Stomach (tissue), 9 donors: ENCODE data around the gene PTPRD. TPM values are rescaled to one million over a fixed set of nuclear protein-coding genes. Genes with fewer than 3 reads are reported as not detected.

ENCODE experiments used
- DNase-seq, 2 donors: peaks; one replicate each; pipeline versions ENCODE4 v3.0.0 to v3.0.0-alpha.2; 2013 to 2019
- H3K27ac ChIP-seq, 5 donors: fragments of 200-600 bp in 4 of 5; sonication (generic) in 4 of 5; one replicate each; pipeline ENCODE4 v1.5.1; 2013 to 2019; ENCODE audit warnings: mild to moderate bottlenecking in 1 of 5, moderate library complexity in 1 of 5
- H3K27me3 ChIP-seq, 3 donors: fragments of 200-600 bp; sonication (generic); one replicate each; pipeline ENCODE4 v1.5.1; 2017 to 2019; ENCODE audit warnings: mixed run types in 1 of 3
- H3K36me3 ChIP-seq, 4 donors: fragments of 200-600 bp; sonication (generic); 1 replicate in 3 of 4; 2 replicates in 1 of 4; pipeline ENCODE4 v1.5.1; 2016 to 2019
- H3K4me1 ChIP-seq, 4 donors: fragments of 200-600 bp; sonication (generic); one replicate each; pipeline ENCODE4 v1.5.1; 2016 to 2019
- H3K4me3 ChIP-seq, 4 donors: fragments of 200-600 bp; sonication (generic) in 3 of 4; one replicate each; pipeline ENCODE4 v1.5.1; 2016 to 2019; ENCODE audit warnings: mild to moderate bottlenecking in 1 of 4
- H3K9me3 ChIP-seq, 4 donors: fragments of 200-600 bp; sonication (generic); one replicate each; pipeline ENCODE4 v1.5.1; 2016 to 2019
- EP300 ChIP-seq: sonication (generic); formaldehyde crosslinking; IDR thresholded peaks from one replicate; pipeline ENCODE4 v1.6.1; 2017; ENCODE audit warnings: antibody characterized with exemption
- POLR2A ChIP-seq, 4 donors: fragments of 450-650 bp; IDR thresholded peaks; one replicate each; pipeline ENCODE4 v1.6.1; 2016; ENCODE audit warnings: antibody characterized with exemption in 4 of 4, control low read depth in 2 of 4, mild to moderate bottlenecking in 1 of 4, moderate library complexity in 1 of 4
- POLR2AphosphoS5 ChIP-seq, 3 donors: sonication (generic); formaldehyde crosslinking; IDR thresholded peaks; one replicate each; pipeline ENCODE4 v1.6.1; 2016; ENCODE audit warnings: antibody characterized with exemption in 3 of 3
- WGBS, 5 donors: extraction: QIAGEN DNeasy Blood & Tissue Kit in 3 of 5; methylation state at CpG; one replicate each; pipeline versions ENCODE4 v1.1.5 to v1.1.7; 2013 to 2018; 5-methylcytosine and 5-hydroxymethylcytosine counted together
- intact Hi-C: fragments of 100-400 bp; cut with DNase I; formaldehyde crosslinking; loops from one replicate; pipeline ENCODE4 v1.15.1; 2023; ENCODE audit warnings: low total_unique reads
- polyA plus RNA-seq, 3 donors: library from polyadenylated mRNA; stranded (reverse); fragments of 200-250 nt; gene quantifications; one replicate each; pipeline ENCODE4 v1.2.3, GENCODE V29; 2013
- total RNA-seq, 5 donors: library from RNA; depleted of rRNA; stranded (reverse); fragments of >200 nt; gene quantifications; one replicate each; pipeline versions ENCODE4 v1.1.0 to v1.2.3, GENCODE V29; 2014 to 2016
- TF ChIP-seq, protein P1 (sequence below), 7 experiments: fragments of 450-650 bp in 4 of 7; fragments of 200-600 bp in 3 of 7; sonication (generic) in 3 of 7; IDR thresholded peaks; one replicate each; pipeline ENCODE4 v1.5.1; 2016 to 2019; ENCODE audit warnings: antibody characterized with exemption in 7 of 7, control low read depth in 2 of 7, mild to moderate bottlenecking in 1 of 7
- donor health status: healthy with polysubstance abuse.
- donor health status: Bipolar disorder and iron deficiency.
- donor health status: healthy.

The PTPRD gene
- total and polyA plus RNA-seq, 8 donors: 0.12 to 53.1 (median 1.2) TPM

DNA sequence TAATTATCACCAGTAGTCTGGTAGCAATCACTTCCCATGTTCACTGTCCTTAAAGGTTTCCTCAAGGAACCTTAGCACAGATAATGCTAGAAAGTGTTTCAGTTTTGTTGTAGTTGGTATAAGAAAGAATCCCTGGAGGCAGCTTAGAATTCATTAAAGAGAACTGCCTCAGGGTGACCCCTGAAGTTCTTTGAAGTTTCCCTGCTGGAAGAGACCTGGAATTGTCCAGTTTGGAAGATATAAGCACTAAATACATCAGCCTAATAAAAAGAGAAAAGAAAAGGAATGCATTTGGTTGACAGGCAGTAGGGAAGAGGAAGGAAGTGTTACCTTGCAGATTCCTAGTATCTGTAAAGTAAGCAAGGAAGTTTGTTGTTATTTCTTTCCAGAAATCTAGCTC lies 1813.6 kb downstream of the PTPRD start:
- Histone ChIP-seq H3K27me3 (no peaks in the 10 kb centered on the region), H3K4me1 (no peaks in the 10 kb centered on the region), H3K4me3 (no peak overlapping the region), H3K27ac (no peak overlapping the region), H3K9me3 (no peaks in the 10 kb centered on the region), H3K36me3 (no peaks in the 10 kb centered on the region)
- no peak for DNase-seq
- no peak for TF ChIP-seq POLR2A (IDR thresholded peaks at IDR 0.05)
- TF ChIP-seq, protein P1, sequence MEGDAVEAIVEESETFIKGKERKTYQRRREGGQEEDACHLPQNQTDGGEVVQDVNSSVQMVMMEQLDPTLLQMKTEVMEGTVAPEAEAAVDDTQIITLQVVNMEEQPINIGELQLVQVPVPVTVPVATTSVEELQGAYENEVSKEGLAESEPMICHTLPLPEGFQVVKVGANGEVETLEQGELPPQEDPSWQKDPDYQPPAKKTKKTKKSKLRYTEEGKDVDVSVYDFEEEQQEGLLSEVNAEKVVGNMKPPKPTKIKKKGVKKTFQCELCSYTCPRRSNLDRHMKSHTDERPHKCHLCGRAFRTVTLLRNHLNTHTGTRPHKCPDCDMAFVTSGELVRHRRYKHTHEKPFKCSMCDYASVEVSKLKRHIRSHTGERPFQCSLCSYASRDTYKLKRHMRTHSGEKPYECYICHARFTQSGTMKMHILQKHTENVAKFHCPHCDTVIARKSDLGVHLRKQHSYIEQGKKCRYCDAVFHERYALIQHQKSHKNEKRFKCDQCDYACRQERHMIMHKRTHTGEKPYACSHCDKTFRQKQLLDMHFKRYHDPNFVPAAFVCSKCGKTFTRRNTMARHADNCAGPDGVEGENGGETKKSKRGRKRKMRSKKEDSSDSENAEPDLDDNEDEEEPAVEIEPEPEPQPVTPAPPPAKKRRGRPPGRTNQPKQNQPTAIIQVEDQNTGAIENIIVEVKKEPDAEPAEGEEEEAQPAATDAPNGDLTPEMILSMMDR (IDR thresholded peaks at IDR 0.05): no peak
- TF ChIP-seq POLR2AphosphoS5 (IDR thresholded peaks at IDR 0.05): no peak
- TF ChIP-seq EP300: no peak
- intact Hi-C loops: no loop called here

- DNase-seq: peak in 1 of 2 donors; percentile 30
- 32 to 60% (median 43%) methylated on average over 2 of the region's 2 CpGs for WGBS, 5 donors
- no peak overlapping the region for H3K4me3 ChIP-seq
- intact Hi-C loops: no loop called here
- no peaks in the 10 kb centered on the region for H3K9me3 ChIP-seq
- no peak overlapping the region for H3K27ac ChIP-seq
- no peak for TF ChIP-seq EP300
- no peak for TF ChIP-seq POLR2A (IDR thresholded peaks at IDR 0.05)
- TF ChIP-seq POLR2AphosphoS5 (IDR thresholded peaks at IDR 0.05): no peak
- TF ChIP-seq, protein P1 (IDR thresholded peaks at IDR 0.05): no peak
- H3K4me1 ChIP-seq: peaks cover 0 to 8% (median 2%) of the 10 kb centered on the region in 4 donors
- H3K36me3 ChIP-seq: no peaks in the 10 kb centered on the region
- no peaks in the 10 kb centered on the region for H3K27me3 ChIP-seq
Measured at GRCh38 chr9:8784838-8785237, 1828.0 kb downstream of the PTPRD start.

GRCh38 chr9:8783941-8784340 lies 1828.9 kb downstream of the PTPRD start:
- H3K4me1 ChIP-seq: peaks cover 0 to 8% (median 2%) of the 10 kb centered on the region in 4 donors
- intact Hi-C loops: no loop called here
- no peak for DNase-seq
- no peaks in the 10 kb centered on the region for H3K9me3 ChIP-seq
- H3K27me3 ChIP-seq: no peaks in the 10 kb centered on the region
- no peak overlapping the region for H3K4me3 ChIP-seq
- no peaks in the 10 kb centered on the region for H3K36me3 ChIP-seq
- H3K27ac ChIP-seq: no peak overlapping the region
- no peak for TF ChIP-seq POLR2A (IDR thresholded peaks at IDR 0.05)
- TF ChIP-seq POLR2AphosphoS5 (IDR thresholded peaks at IDR 0.05): no peak
- TF ChIP-seq, protein P1 (IDR thresholded peaks at IDR 0.05): no peak
- TF ChIP-seq EP300: no peak
- 48 to 67% (median 62%) methylated on average over 6 of the region's 6 CpGs for WGBS, 5 donors

DNA sequence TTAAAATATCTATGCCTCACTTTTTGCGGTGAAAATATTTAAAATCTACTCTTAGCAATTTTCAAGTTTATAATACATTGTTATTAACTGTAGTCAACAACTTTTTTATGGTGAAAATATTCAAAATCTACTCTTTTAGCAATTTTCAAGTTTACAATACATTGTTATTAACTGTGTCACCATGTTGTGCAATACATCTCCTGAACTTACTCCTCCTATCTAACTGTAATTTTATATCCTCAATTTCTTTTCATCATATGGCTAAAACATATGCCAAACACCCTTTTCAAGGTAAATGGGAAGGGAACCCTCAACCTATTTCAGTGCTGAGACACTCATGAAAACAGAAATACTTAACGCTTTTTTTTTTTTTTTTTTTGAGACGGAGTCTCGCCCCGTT lies 1830.6 kb downstream of the PTPRD start:
- Histone ChIP-seq H3K4me1 (peaks cover 0 to 8% (median 2%) of the 10 kb centered on the region in 4 donors), H3K27ac (no peak overlapping the region), H3K27me3 (no peaks in the 10 kb centered on the region), H3K4me3 (no peak overlapping the region), H3K9me3 (no peaks in the 10 kb centered on the region), H3K36me3 (no peaks in the 10 kb centered on the region)
- WGBS, 5 donors: 90 to 99% (median 97%) methylated on average over 5 of the region's 5 CpGs
- no peak for DNase-seq
- intact Hi-C loops: no loop called here
- TF ChIP-seq, protein P1 (IDR thresholded peaks at IDR 0.05): no peak
- TF ChIP-seq POLR2A (IDR thresholded peaks at IDR 0.05) (no peak), POLR2AphosphoS5 (IDR thresholded peaks at IDR 0.05) (no peak), EP300 (no peak)
